Fibroblast of the aortic adventitia (primary cell): ENCODE results near the gene DNAI2. TPM values are rescaled to one million over a fixed set of nuclear protein-coding genes. Genes with fewer than 3 reads are reported as not detected.

Experiments
- DNase-seq: peaks from one replicate; pipeline ENCODE4 v3.0.0-alpha.2; 2010; ENCODE audit warnings: low read depth
- H3K4me3 ChIP-seq: 2 replicates; pipeline ENCODE4 v1.5.1; 2011; ENCODE audit warnings: low read depth, mild to moderate bottlenecking, control low read depth, low read length, moderate library complexity
- CTCF ChIP-seq: IDR thresholded peaks from 2 replicates; pipeline ENCODE4 v1.5.1; 2011; ENCODE audit warnings: mild to moderate bottlenecking, low read length, control low read depth, inconsistent platforms; ENCODE audit not compliant: insufficient read depth
- total RNA-seq: library from RNA; depleted of rRNA; stranded (reverse); fragments of >200 nt; gene quantifications from 2 replicates; pipeline ENCODE4 v1.2.3, GENCODE V29; 2012; ENCODE audit warnings: low replicate concordance

The DNAI2 gene
- total RNA-seq, 1 donor, result not detected

GRCh38 chr17:74290340-74290739 is 16.3 kb downstream of the DNAI2 start:
- no peak overlapping the region for H3K4me3 ChIP-seq
- TF ChIP-seq CTCF, result no peak
- DNase-seq, result no peak

- DNase-seq, result no peak
- TF ChIP-seq CTCF, result no peak
- no peak overlapping the region for H3K4me3 ChIP-seq
These were observed 18.5 kb downstream of the DNAI2 start for GRCh38 chr17:74292495-74292894.

- peak; percentile 67 for DNase-seq
- no peak for TF ChIP-seq CTCF
- H3K4me3 ChIP-seq, result no peak overlapping the region
These were observed 21.9 kb downstream of the DNAI2 start for GRCh38 chr17:74295625-74296547.

GRCh38 chr17:74296548-74296936 is 22.5 kb downstream of the DNAI2 start:
- H3K4me3 ChIP-seq, result no peak overlapping the region
- TF ChIP-seq CTCF, result peak; percentile 86
- peak; percentile 84 for DNase-seq

- no peak overlapping the region for H3K4me3 ChIP-seq
- peak; percentile 30 for DNase-seq
- no peak for TF ChIP-seq CTCF
These were observed 23.9 kb downstream of the DNAI2 start for GRCh38 chr17:74297941-74298340.

- no peak for TF ChIP-seq CTCF
- no peak overlapping the region for H3K4me3 ChIP-seq
- peak; percentile 38 for DNase-seq
These were observed 24.7 kb downstream of the DNAI2 start for GRCh38 chr17:74298778-74299177.
